Osteocyte (in vitro differentiated cells): ENCODE data around the gene IZUMO1. TPM values are rescaled to one million over a fixed set of nuclear protein-coding genes. Genes with fewer than 3 reads are reported as not detected.

ENCODE experiments used
- DNase-seq: peaks from one replicate; pipeline ENCODE4 v3.0.0; 2021; ENCODE audit warnings: mixed read lengths; ENCODE audit not compliant: unreplicated experiment; ENCODE audit errors: extremely low spot score
- H3K27ac Mint-ChIP-seq: one replicate; pipeline ENCODE4 v1.8.0; 2021; ENCODE audit warnings: mild to moderate bottlenecking, mixed read lengths; ENCODE audit not compliant: unreplicated experiment
- H3K27me3 Mint-ChIP-seq: one replicate; pipeline ENCODE4 v1.8.0; 2021; ENCODE audit warnings: mixed read lengths; ENCODE audit not compliant: unreplicated experiment
- H3K36me3 Mint-ChIP-seq: one replicate; pipeline ENCODE4 v1.8.0; 2021; ENCODE audit warnings: mixed read lengths; ENCODE audit not compliant: unreplicated experiment
- H3K4me1 Mint-ChIP-seq: one replicate; pipeline ENCODE4 v1.8.0; 2021; ENCODE audit warnings: mixed read lengths; ENCODE audit not compliant: unreplicated experiment
- H3K4me3 Mint-ChIP-seq: one replicate; pipeline ENCODE4 v1.8.0; 2021; ENCODE audit warnings: mild to moderate bottlenecking, moderate library complexity, mixed read lengths; ENCODE audit not compliant: unreplicated experiment
- H3K9me3 Mint-ChIP-seq: one replicate; pipeline ENCODE4 v1.8.0; 2021; ENCODE audit warnings: mixed read lengths; ENCODE audit not compliant: unreplicated experiment
- total RNA-seq: library from RNA; stranded (reverse); gene quantifications from 2 replicates; pipeline ENCODE4 v1.2.1, GENCODE V29; 2021
- TF ChIP-seq, protein P1 (sequence below): fragments of 200-600 bp; sonication (generic); IDR thresholded peaks from 2 replicates; pipeline ENCODE4 v1.5.0; 2021; ENCODE audit warnings: antibody characterized with exemption, mild to moderate bottlenecking, moderate library complexity

IZUMO1 gene
- total RNA-seq, 1 donor from 2014 or later: not detected

DNA sequence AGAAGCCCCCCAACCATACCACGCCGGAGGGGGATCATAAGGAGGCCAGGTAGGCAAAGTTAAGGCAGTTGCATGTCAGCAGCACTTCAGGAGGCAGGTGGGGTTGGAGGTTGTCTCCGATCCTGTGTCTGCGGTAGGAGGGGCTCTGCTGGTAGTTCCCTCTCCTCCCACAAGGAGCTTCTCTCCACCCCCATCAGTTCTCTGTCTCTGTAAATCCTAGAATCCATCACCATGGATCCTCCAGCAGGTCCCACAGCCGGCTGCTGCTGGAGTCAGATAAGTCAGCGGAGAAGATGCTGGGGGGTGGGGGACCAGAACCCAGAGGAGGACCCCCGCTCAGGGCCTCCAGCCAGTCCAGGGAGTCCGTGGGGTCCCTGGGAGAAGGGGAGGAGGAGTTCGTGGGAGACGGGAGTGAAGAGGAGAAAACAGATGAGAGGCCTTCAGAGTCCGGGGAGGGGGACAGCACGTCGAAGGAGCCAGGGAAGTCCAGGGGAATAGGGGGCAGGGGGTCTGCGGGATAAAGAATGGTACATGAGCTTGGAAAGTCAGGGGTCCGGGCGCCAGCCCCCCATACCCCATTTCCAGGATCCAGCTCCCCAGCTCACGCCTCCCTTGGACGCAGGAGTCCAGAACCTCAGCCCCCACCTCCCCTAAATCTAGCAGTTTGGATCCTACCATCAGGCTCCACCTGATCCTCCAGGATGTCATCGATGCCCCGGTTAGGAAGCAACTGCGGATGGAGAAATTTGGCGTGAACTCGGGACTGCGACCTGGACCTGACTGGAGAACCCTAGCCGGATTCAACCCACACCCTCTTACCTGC, 33.5 kb downstream of the IZUMO1 start:
- Mint-ChIP-seq H3K9me3 (no peaks in the 10 kb centered on the region), H3K27ac (peak overlapping the region; percentile 31), H3K4me1 (peaks cover 41% of the 10 kb centered on the region), H3K27me3 (no peaks in the 10 kb centered on the region), H3K4me3 (peak overlapping the region; percentile 86), H3K36me3 (no peaks in the 10 kb centered on the region)
- TF ChIP-seq, protein P1, sequence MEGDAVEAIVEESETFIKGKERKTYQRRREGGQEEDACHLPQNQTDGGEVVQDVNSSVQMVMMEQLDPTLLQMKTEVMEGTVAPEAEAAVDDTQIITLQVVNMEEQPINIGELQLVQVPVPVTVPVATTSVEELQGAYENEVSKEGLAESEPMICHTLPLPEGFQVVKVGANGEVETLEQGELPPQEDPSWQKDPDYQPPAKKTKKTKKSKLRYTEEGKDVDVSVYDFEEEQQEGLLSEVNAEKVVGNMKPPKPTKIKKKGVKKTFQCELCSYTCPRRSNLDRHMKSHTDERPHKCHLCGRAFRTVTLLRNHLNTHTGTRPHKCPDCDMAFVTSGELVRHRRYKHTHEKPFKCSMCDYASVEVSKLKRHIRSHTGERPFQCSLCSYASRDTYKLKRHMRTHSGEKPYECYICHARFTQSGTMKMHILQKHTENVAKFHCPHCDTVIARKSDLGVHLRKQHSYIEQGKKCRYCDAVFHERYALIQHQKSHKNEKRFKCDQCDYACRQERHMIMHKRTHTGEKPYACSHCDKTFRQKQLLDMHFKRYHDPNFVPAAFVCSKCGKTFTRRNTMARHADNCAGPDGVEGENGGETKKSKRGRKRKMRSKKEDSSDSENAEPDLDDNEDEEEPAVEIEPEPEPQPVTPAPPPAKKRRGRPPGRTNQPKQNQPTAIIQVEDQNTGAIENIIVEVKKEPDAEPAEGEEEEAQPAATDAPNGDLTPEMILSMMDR: peak; percentile 38
- DNase-seq: no peak

DNA sequence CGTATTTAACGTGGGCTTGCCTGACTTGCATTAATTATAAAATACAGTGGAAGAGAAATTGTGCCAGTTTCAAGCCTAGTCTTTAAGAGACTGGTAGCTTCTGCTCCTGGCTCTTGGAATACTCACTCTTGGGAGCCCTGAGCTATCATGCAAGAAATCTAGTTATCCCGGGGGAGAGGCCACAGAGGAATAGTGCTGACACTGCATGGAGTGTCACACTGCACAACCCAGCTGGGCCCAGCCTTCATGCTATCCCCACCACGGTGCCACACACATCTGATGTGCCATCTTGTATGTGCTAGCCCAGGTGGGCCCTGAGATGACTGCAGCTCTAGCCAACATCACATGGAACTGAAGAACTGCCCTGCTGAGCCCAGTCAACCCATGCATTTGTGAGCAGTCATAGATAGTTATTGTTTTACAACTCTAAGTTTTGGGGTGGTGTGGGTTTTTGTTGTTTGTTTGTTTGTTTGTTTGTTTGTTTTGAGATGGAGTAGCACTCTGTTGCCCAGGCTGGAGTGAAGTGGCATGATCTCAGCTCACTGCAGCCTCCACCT, 35.5 kb downstream of the IZUMO1 start:
- Mint-ChIP-seq H3K36me3 (no peaks in the 10 kb centered on the region), H3K4me3 (no peak overlapping the region), H3K9me3 (no peaks in the 10 kb centered on the region), H3K4me1 (peaks cover 31% of the 10 kb centered on the region), H3K27ac (no peak overlapping the region), H3K27me3 (no peaks in the 10 kb centered on the region)
- no peak for DNase-seq
- TF ChIP-seq, protein P1: no peak

DNA sequence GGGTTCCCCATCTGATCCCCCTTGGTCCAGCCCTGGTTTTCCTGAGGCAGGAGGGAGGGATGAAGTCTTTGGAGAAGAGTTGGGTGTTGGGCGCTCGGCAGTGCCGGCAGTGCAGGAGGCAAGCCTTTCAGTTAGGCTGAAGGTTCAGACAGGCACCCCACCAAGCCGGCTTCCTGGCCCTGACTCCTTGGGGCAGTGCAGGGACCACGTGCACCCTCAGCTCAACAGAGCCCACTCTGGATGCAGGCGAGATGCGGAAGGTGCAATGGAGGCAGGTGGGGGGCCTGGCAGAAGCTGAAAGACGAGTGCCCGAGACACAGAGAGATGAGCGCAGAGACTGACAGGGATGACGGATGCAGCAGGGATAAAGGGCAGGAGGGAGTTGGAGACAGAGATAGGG, 38.2 kb downstream of the IZUMO1 start:
- no peak overlapping the region for H3K4me3 Mint-ChIP-seq
- H3K27ac Mint-ChIP-seq: no peak overlapping the region
- H3K9me3 Mint-ChIP-seq: no peaks in the 10 kb centered on the region
- no peak for DNase-seq
- TF ChIP-seq, protein P1: no peak
- peaks cover 9% of the 10 kb centered on the region for H3K4me1 Mint-ChIP-seq
- no peaks in the 10 kb centered on the region for H3K36me3 Mint-ChIP-seq
- no peaks in the 10 kb centered on the region for H3K27me3 Mint-ChIP-seq

DNA sequence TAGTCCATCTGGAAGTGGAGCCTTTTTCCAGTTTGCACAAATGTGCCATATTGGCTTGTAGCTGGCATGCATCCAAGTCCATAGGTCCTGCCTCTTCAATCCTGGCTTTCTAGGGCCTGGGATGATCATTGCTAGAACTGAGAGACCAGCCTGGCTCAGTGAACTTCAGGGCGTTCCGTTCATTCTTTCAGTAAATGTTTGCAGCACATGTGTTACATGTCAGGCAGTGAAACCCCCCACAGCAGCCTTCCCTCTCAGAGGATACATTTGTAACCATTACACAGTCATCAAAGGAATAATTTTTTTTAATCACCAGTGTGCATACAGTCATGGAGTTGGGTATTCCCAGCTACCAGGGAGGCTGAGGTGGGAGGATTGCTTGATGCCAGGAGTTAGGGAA, 41.3 kb downstream of the IZUMO1 start:
- no peak overlapping the region for H3K4me3 Mint-ChIP-seq
- TF ChIP-seq, protein P1: no peak
- DNase-seq: no peak
- H3K27ac Mint-ChIP-seq: no peak overlapping the region
- H3K27me3 Mint-ChIP-seq: no peaks in the 10 kb centered on the region
- H3K9me3 Mint-ChIP-seq: no peaks in the 10 kb centered on the region
- peaks cover 2% of the 10 kb centered on the region for H3K4me1 Mint-ChIP-seq
- peaks cover 2% of the 10 kb centered on the region for H3K36me3 Mint-ChIP-seq

DNA sequence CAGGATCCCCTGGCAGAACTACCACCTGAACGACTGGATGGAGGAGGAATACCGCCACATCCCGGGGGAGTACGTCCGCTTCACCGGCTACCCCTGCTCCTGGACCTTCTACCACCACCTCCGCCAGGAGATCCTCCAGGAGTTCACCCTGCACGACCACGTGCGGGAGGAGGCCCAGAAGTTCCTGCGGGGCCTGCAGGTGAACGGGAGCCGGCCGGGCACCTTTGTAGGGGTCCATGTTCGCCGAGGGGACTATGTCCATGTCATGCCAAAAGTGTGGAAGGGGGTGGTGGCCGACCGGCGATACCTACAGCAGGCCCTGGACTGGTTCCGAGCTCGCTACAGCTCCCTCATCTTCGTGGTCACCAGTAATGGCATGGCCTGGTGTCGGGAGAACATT, 43.4 kb downstream of the IZUMO1 start:
- Mint-ChIP-seq H3K27ac (no peak overlapping the region), H3K9me3 (no peaks in the 10 kb centered on the region), H3K27me3 (no peaks in the 10 kb centered on the region), H3K4me3 (no peak overlapping the region), H3K36me3 (peaks cover 2% of the 10 kb centered on the region), H3K4me1 (no peaks in the 10 kb centered on the region)
- DNase-seq: no peak
- TF ChIP-seq, protein P1: no peak
